Gastroesophageal sphincter (tissue), 3 donors: ENCODE data around the gene CMSS1.

Experiments used
- POLR2A ChIP-seq, 2 donors: fragments of 450-650 bp; IDR thresholded peaks; one replicate each; pipeline ENCODE4 v1.6.1; 2017; ENCODE audit warnings: antibody characterized with exemption in 2 of 2, mild to moderate bottlenecking in 2 of 2, moderate library complexity in 1 of 2
- TF ChIP-seq, protein P1 (sequence below), 4 experiments: fragments of 200-600 bp in 2 of 4; fragments of 450-650 bp in 2 of 4; sonication (generic) in 1 of 4; IDR thresholded peaks; one replicate each; pipeline ENCODE4 v1.5.1; 2017 to 2019; ENCODE audit warnings: antibody characterized with exemption in 4 of 4, mild to moderate bottlenecking in 2 of 4, moderate library complexity in 2 of 4

DNA sequence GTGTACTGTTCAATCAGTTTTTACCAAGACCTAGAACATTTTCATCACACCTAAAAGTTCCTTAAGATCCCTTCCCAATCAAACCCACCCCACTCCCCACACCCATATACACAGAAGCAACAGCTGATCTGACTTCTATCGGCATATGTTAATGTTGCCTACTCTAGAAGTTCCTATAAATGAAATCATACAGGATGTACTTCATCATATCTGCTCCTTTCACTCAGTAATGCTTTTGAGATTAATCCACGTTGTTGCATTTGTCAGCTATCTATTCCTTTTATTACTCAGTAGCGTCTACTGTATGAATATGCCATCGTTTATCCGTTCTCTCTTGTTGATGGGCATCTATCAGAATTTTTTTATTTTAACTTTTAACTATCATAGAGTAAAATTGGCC is 310.9 kb downstream of the CMSS1 start:
- TF ChIP-seq, protein P1, sequence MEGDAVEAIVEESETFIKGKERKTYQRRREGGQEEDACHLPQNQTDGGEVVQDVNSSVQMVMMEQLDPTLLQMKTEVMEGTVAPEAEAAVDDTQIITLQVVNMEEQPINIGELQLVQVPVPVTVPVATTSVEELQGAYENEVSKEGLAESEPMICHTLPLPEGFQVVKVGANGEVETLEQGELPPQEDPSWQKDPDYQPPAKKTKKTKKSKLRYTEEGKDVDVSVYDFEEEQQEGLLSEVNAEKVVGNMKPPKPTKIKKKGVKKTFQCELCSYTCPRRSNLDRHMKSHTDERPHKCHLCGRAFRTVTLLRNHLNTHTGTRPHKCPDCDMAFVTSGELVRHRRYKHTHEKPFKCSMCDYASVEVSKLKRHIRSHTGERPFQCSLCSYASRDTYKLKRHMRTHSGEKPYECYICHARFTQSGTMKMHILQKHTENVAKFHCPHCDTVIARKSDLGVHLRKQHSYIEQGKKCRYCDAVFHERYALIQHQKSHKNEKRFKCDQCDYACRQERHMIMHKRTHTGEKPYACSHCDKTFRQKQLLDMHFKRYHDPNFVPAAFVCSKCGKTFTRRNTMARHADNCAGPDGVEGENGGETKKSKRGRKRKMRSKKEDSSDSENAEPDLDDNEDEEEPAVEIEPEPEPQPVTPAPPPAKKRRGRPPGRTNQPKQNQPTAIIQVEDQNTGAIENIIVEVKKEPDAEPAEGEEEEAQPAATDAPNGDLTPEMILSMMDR (IDR thresholded peaks at IDR 0.05): no peak
- TF ChIP-seq POLR2A (IDR thresholded peaks at IDR 0.05): no peak
